WTC11 (cell line): ENCODE data around the gene CAPN11. TPM values are rescaled to one million over a fixed set of nuclear protein-coding genes. Genes with fewer than 3 reads are reported as not detected.

Experiments used
- ATAC-seq: fragments of 200-7000 bp; cut with Tn5 transposase; 2 replicates; pipeline ENCODE4 v1.10.0; 2021; ENCODE audit warnings: mild to moderate bottlenecking, moderate library complexity
- CTCF ChIA-PET: fragments of 300-600 bp; sonication (Branson Sonifier 250); formaldehyde crosslinking; loops from one replicate; lab custom pipeline; 2021; ENCODE audit warnings: antibody characterized with exemption; lab: Charles Lee
- POLR2A ChIA-PET: fragments of 350-600 bp; sonication (Branson Sonifier 250); formaldehyde crosslinking; loops from one replicate; lab custom pipeline; 2021; ENCODE audit warnings: antibody characterized with exemption; lab: Charles Lee
- DNase-seq: peaks from one replicate; pipeline ENCODE4 v3.0.0; 2021; ENCODE audit warnings: low spot score
- H3K27ac Mint-ChIP-seq: 2 replicates; pipeline ENCODE4 v1.8.0; 2021; ENCODE audit warnings: mixed read lengths
- H3K27me3 Mint-ChIP-seq: 2 replicates; pipeline ENCODE4 v1.8.0; 2021; ENCODE audit warnings: low read depth, mild to moderate bottlenecking, moderate library complexity, mixed read lengths
- H3K36me3 Mint-ChIP-seq: 2 replicates; pipeline ENCODE4 v1.8.0; 2021; ENCODE audit warnings: mixed read lengths
- H3K4me1 Mint-ChIP-seq: 2 replicates; pipeline ENCODE4 v1.8.0; 2022; ENCODE audit warnings: mixed read lengths
- H3K4me3 Mint-ChIP-seq: 2 replicates; pipeline ENCODE4 v1.8.0; 2021; ENCODE audit warnings: mild to moderate bottlenecking, moderate library complexity, mixed read lengths
- H3K9me3 Mint-ChIP-seq: 2 replicates; pipeline ENCODE4 v1.8.0; 2021; ENCODE audit warnings: mixed read lengths
- ATF2 ChIP-seq: sonication (generic); formaldehyde crosslinking; IDR thresholded peaks from 2 replicates; pipeline ENCODE4 v1.8.1; 2022; ENCODE audit warnings: low read depth, missing genetic modification reagents, borderline replicate concordance
- CREM ChIP-seq: sonication (generic); formaldehyde crosslinking; IDR thresholded peaks from 2 replicates; pipeline ENCODE4 v1.8.1; 2022; ENCODE audit warnings: mild to moderate bottlenecking, missing genetic modification reagents, moderate library complexity
- IRF1 ChIP-seq: sonication (generic); formaldehyde crosslinking; IDR thresholded peaks from 2 replicates; pipeline ENCODE4 v1.8.0; 2023; ENCODE audit warnings: missing genetic modification reagents
- KAT7 ChIP-seq: sonication (generic); formaldehyde crosslinking; IDR thresholded peaks from 2 replicates; pipeline ENCODE4 v1.8.1; 2023; ENCODE audit warnings: missing genetic modification reagents, mild to moderate bottlenecking, borderline replicate concordance
- MXD4 ChIP-seq: fragments of 250-450 bp; sonication (Bioruptor Pico); IDR thresholded peaks from 2 replicates; pipeline ENCODE4 v1.8.0; 2021; ENCODE audit warnings: mild to moderate bottlenecking, moderate library complexity, borderline replicate concordance
- NR1H2 ChIP-seq: sonication (generic); formaldehyde crosslinking; IDR thresholded peaks from 2 replicates; pipeline ENCODE4 v1.9.0; 2021; ENCODE audit warnings: mild to moderate bottlenecking, moderate library complexity, missing genetic modification reagents
- SMAD4 ChIP-seq: sonication (generic); formaldehyde crosslinking; IDR thresholded peaks from 2 replicates; pipeline ENCODE4 v1.8.0; 2022; ENCODE audit warnings: mild to moderate bottlenecking, missing genetic modification reagents
- USF1 ChIP-seq: sonication (generic); formaldehyde crosslinking; IDR thresholded peaks from 2 replicates; pipeline ENCODE4 v1.8.0; 2022; ENCODE audit warnings: mild to moderate bottlenecking, missing genetic modification reagents
- ZNF232 ChIP-seq: sonication (generic); formaldehyde crosslinking; IDR thresholded peaks from 2 replicates; pipeline ENCODE4 v1.8.0; 2022; ENCODE audit warnings: mild to moderate bottlenecking, missing genetic modification reagents
- ZNF512 ChIP-seq: sonication (generic); formaldehyde crosslinking; IDR thresholded peaks from 2 replicates; pipeline ENCODE4 v1.8.1; 2022; ENCODE audit warnings: missing genetic modification reagents, borderline replicate concordance
- ZSCAN18 ChIP-seq: fragments of 250-450 bp; sonication (Bioruptor Pico); IDR thresholded peaks from 2 replicates; pipeline ENCODE4 v2.1.2; 2022; ENCODE audit warnings: mild to moderate bottlenecking, moderate library complexity
- total RNA-seq: library from RNA; stranded (reverse); gene quantifications from 3 replicates; pipeline ENCODE4 v1.2.3, GENCODE V29; 2021
- TF ChIP-seq, protein P1 (sequence below): fragments of 250-450 bp; sonication (Bioruptor Pico); conservative IDR thresholded peaks from 2 replicates; pipeline ENCODE4 v1.9.0; 2021; ENCODE audit warnings: mild to moderate bottlenecking
- TF ChIP-seq, protein P2 (sequence below): fragments of 200-600 bp; IDR thresholded peaks from 2 replicates; pipeline ENCODE4 v1.8.0; 2022; ENCODE audit warnings: antibody characterized with exemption
- TF ChIP-seq, protein P3 (sequence below): sonication (generic); formaldehyde crosslinking; IDR thresholded peaks from 2 replicates; pipeline ENCODE4 v1.8.1; 2022; ENCODE audit warnings: mild to moderate bottlenecking, missing genetic modification reagents, moderate library complexity, borderline replicate concordance

Gene CAPN11
- total RNA-seq, 1 experiment from 2014 or later: 2.3 TPM

DNA sequence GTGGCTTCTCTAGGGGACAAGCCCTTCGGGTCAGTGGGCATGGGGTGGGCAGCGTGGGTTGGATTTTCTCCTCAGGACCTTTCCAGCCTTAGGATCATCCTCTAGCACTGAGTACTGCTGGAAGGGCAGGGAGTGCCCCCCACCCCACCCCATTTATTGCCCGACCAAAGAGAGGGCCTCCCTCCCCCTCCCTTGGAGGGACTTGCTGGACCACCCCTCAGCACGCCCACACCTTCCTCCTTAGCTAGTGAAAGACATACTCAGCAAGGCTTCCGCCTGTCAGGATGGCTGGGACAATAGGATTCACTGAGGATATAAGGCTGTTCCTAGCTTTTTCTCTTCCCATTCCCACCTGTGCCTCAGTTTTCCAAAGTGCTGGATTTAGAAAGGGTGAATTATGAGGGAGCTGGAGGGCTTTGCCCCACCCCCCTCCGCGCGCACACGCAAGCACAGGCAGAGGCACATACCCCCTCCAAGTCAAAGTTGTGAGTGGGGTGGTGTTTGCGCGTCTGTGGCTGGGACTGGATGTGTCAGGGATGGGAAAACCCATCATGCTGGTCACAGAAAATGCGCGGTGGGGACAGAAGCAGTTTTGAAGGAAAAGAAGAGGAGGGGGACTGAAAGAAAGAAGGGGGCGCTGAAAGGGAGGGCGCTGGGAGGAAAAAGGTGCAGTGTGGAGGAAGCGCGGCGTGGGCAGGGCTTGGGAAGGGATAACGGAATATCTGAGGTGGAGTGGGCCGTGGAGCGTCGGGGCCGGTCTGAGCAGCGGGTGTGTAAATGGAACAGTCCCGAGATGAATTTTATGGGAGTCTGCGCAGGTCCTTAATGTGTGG lies 64.1 kb downstream of the CAPN11 start:
- ChIA-PET POLR2A (interaction anchor here (0.6 to 5.7 kb wide), 8 partner anchors 12 to 34 kb away, joined by 3 to 63 read pairs (median 6); partner anchors contain the start of genes HSP90AB1 and SLC35B2), CTCF (interaction anchor here (0.8 to 10.7 kb wide), 16 partner anchors 13 to 126 kb away, joined by 3 to 174 read pairs (median 6); partner anchors contain the start of genes HSP90AB1 and SLC35B2)
- H3K27ac Mint-ChIP-seq: peak overlapping the region; percentile 95
- H3K36me3 Mint-ChIP-seq: no peaks in the 10 kb centered on the region
- DNase-seq (no peak), ATAC-seq (no peak)
- peaks cover 61% of the 10 kb centered on the region for H3K4me1 Mint-ChIP-seq
- H3K9me3 Mint-ChIP-seq: no peaks in the 10 kb centered on the region
- TF ChIP-seq IRF1 (CRISPR knock-in tag) (no peak), MXD4 (CRISPR knock-in tag) (no peak), ZNF232 (CRISPR knock-in tag) (no peak), SMAD4 (no peak), KAT7 (CRISPR knock-in tag) (no peak), USF1 (CRISPR knock-in tag) (no peak), ATF2 (CRISPR knock-in tag) (no peak), CREM (no peak), NR1H2 (CRISPR knock-in tag) (no peak), ZNF512 (CRISPR knock-in tag) (no peak), ZSCAN18 (CRISPR knock-in tag) (no peak)
- TF ChIP-seq, protein P1, sequence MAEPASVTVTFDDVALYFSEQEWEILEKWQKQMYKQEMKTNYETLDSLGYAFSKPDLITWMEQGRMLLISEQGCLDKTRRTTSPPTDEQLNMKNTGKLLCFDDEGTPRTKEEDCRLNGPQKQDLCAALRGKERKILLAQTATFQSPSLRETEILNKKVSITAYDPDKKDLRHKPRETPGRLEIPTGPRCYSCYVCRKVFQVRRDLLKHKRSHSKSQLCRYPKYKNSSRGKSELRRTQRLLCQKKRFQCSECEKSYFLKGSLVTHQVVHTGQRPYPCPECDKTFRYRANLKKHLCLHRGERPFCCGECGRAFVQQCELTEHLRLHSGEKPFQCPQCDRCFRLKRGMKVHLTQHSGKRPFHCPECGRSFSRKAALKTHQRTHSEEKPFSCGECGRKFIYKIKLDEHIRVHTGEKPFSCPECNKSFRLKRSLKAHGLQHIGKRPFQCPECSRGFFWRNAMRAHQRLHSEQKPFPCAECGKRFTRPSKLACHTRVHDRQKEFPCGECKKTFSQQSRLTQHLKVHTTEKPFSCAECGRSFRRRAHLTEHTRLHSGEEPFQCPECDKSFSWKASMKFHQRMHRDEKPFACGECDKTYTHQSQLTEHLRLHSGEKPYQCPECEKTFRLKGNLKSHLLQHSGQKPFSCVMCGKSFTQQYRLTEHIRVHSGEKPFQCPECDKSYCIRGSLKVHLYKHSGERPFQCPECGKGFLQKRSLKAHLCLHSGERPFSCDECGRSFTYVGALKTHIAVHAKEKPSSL: no peak
- TF ChIP-seq, protein P2, sequence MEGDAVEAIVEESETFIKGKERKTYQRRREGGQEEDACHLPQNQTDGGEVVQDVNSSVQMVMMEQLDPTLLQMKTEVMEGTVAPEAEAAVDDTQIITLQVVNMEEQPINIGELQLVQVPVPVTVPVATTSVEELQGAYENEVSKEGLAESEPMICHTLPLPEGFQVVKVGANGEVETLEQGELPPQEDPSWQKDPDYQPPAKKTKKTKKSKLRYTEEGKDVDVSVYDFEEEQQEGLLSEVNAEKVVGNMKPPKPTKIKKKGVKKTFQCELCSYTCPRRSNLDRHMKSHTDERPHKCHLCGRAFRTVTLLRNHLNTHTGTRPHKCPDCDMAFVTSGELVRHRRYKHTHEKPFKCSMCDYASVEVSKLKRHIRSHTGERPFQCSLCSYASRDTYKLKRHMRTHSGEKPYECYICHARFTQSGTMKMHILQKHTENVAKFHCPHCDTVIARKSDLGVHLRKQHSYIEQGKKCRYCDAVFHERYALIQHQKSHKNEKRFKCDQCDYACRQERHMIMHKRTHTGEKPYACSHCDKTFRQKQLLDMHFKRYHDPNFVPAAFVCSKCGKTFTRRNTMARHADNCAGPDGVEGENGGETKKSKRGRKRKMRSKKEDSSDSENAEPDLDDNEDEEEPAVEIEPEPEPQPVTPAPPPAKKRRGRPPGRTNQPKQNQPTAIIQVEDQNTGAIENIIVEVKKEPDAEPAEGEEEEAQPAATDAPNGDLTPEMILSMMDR: no peak
- TF ChIP-seq, protein P3, sequence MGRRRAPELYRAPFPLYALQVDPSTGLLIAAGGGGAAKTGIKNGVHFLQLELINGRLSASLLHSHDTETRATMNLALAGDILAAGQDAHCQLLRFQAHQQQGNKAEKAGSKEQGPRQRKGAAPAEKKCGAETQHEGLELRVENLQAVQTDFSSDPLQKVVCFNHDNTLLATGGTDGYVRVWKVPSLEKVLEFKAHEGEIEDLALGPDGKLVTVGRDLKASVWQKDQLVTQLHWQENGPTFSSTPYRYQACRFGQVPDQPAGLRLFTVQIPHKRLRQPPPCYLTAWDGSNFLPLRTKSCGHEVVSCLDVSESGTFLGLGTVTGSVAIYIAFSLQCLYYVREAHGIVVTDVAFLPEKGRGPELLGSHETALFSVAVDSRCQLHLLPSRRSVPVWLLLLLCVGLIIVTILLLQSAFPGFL: no peak
- peak overlapping the region; percentile 89 for H3K4me3 Mint-ChIP-seq
- no peaks in the 10 kb centered on the region for H3K27me3 Mint-ChIP-seq
